Stimulated activated CD4-positive, alpha-beta T cell treated with anti-CD3 and anti-CD28 coated beads, TNF-alpha, amount 100 ng/mL, for 24 hours (primary cell): ENCODE results near the gene PKP1.

Source experiments
- DNase-seq, 3 experiments: peaks; one replicate each; pipeline ENCODE4 v3.0.0-alpha.2; 2020; ENCODE audit warnings: low read depth in 3 of 3

Gene PKP1

GRCh38 chr1:201350884-201351283, 67.6 kb downstream of the PKP1 start:
- DNase-seq: no peak

GRCh38 chr1:201351617-201352016, 68.3 kb downstream of the PKP1 start:
- DNase-seq: no peak

DNA sequence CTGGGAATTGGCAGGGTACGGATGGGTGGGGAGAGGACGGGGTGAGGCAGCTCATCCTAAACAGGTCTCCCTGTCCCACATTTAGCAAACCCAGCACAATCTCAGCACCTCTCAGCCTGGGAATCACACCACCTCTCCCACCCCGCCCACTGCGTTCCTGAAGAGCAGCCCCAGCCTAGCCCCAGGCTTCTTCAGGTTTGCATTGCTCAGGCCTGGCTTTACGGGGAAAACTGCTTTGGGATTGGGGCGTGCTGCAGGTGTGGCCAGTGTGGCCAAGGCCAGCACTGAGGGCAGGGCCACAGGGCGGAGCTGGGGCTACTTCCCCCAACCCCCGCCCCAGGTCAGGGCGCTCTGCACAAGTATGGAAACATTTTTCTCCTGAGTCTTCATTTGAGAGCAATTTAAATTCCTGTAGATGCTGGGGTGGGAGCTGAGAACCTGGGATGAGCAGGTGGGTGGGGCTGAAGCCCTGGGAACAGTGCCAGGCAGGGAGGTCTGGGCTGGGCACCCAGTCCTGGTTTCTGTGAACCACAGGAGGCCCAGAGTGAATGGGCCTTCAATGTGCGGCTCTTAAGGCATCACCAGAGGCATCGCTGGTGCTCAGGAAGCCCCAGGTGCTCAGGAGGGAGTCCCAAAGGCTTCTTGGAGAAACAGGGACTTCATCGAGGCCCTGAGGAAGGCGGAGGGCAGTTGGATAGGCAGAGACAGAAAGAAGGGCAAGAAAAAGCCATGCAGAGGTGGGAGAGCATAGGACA, 70.1 kb downstream of the PKP1 start:
- DNase-seq: no peak

DNA sequence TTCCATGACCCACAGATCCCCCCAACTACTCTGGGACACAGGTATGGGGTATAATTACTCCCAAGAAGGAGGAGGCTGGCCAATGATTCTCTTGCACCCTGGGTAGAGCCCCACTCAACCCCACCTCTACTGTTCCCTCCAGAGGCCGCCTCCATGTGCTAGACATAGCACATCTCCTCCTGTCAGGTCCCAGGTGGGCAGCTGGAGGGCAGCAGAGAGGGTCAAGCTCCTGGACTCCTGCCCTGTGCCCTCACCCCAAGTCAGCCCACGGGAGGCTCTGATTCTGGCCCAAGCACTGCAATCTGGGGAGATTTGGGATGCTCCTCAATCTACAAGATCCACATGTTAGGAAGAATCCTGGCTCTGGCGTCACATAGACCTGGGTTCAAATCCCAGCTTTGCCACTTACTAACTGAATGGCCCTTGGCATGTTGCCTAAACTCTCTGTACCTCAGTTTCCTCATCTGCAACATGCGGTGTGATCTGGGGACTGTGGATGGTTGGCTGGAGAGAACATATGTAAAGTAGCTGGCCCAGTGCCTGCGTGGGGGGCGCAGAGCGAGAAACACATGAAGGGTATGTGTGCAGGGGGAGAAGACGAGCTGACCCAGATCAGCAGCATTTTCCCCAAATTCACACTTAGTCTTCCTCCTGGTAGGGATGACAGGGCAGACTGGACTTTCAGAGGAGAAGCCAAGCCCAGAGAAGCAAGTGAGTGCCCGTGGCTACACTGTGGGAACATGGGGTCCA, 71.0 kb downstream of the PKP1 start:
- no peak for DNase-seq

DNA sequence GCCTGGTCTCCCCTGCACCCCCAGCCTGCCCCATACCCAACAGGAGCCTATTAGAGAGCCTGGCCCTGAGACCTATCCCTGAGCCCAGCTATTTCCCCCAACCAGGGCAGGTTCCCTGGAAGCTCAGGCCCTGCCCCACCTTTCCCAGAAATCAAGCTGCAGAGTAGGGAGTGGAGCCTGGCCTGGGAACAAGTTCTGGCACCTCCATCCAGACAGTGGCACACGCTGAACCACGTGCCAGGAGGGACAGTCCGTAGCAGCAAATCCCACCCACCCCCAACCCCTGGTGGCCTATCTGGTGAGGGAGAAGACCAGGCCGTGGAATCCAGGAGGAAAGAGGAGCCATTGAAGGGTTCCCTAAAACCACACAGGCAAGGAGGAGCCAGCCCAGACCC, 71.6 kb downstream of the PKP1 start:
- no peak for DNase-seq

DNA sequence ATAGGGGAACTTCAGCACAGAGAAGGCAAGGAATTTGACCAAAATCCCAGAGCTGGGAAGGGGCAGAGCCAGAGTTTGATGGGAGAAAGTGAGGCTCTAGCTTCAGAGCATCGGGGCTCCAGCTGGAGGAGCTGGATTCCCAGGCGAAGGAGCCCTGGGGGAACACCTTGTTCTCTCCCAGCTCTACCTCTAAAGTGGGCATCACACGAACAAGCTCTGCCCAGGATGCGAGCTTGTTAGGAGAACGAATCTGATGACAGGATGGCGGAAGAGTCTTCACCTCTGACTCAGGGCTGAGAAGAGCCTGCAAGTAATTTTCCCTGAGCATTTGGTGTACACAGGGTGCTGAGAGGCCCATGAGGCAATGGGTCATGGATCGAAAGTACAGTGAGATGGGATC, 72.2 kb downstream of the PKP1 start:
- no peak for DNase-seq

- no peak for DNase-seq
Measured at GRCh38 chr1:201356236-201356635, 72.9 kb downstream of the PKP1 start.

- no peak for DNase-seq
Measured at GRCh38 chr1:201356701-201357100, 73.4 kb downstream of the PKP1 start.

DNA sequence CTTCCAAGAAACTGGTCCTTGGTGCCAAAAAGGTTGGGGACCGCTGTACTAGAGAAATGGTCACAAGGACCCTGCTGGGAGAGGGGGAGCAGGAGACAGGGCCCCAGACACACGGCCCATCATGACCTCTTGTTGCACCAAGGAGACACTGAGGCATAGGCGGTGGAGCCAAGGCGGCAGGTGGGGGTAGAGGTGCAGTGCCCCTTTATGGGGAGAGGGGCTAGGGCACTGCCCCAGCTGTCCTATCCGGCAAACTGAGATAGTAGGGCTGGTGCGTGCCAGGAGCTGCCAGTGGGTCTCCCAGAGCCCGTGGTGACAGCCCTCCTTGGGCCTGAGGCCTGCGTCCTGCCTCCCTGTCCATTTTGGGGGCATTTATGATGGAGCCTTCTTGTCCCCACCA, 73.9 kb downstream of the PKP1 start:
- no peak for DNase-seq

DNA sequence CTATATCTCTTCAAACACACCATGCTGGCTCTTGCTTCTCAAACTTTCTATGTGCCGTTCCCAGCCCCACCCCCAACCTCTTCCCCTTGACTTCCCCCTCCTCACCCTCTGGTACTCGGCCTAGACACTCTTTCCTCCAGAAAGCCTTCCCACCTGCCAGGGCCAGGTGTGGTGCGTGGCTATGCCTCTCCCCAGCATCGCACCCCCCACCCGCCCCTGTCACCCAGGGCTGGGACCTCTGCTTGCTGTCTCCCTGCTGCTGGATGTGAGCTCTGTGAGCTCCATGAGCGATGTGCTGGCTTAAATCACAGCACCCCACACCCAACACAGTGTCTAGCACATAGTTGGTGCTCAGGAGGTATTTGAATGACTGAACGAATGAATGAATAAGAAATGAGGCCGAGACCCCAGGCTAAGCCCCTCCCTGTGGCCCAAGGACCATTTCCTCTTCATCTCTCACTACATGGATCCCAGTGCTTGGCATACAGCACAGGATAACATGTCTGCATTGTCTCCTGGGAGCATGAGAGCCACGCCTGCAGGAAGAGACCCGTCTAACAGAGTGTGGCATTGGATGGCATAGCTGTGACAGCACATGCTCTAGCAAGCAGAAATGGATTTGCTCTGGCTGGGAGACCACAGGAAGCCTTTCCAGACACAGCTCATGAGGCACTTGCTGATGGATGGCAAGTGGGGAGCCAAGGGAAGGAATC, 74.5 kb downstream of the PKP1 start:
- no peak for DNase-seq

DNA sequence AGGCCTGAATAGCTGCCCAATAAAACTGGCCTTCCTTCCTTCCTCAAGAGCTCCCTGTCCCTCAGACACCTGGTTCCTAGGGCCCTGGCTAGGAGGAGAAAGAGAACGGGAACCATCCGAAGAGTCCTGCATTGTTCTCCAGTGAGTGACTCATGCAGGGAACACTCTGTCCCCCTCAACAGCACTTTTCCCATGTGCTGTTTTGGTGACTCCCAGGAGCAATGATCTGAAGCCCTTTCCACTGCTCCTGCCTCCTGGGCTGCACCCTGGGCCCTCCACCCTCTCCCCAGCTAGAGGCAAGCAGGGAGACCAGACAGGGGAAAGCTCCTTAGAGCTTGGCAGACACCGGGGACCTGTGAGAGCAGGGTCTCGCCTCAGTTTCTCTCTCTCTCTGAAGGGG, 75.3 kb downstream of the PKP1 start:
- no peak for DNase-seq

GRCh38 chr1:201359031-201359872, 75.9 kb downstream of the PKP1 start:
- DNase-seq: no peak

GRCh38 chr1:201359873-201360210, 76.5 kb downstream of the PKP1 start:
- no peak for DNase-seq

DNA sequence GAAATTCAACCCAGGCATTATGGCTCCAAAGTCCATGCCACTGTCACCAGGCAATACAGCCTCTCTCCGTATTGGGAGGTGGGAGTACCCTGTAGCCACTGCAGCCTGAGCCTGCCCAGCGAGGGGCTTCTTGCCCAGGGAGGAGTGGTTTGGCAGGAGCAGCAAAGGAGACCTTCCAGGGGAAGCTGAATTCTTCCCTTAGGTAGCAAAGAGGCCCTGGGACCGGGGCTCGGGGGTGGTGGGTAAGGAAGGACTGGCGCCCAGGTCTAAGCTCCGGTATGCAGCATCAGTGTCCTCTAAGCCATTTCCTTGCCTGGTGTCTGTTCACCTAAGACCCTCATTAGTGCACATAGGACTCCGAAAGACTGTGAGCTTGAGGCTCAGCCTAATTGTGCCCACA, 77.2 kb downstream of the PKP1 start:
- no peak for DNase-seq

GRCh38 chr1:201360901-201361651, 77.8 kb downstream of the PKP1 start:
- no peak for DNase-seq

DNA sequence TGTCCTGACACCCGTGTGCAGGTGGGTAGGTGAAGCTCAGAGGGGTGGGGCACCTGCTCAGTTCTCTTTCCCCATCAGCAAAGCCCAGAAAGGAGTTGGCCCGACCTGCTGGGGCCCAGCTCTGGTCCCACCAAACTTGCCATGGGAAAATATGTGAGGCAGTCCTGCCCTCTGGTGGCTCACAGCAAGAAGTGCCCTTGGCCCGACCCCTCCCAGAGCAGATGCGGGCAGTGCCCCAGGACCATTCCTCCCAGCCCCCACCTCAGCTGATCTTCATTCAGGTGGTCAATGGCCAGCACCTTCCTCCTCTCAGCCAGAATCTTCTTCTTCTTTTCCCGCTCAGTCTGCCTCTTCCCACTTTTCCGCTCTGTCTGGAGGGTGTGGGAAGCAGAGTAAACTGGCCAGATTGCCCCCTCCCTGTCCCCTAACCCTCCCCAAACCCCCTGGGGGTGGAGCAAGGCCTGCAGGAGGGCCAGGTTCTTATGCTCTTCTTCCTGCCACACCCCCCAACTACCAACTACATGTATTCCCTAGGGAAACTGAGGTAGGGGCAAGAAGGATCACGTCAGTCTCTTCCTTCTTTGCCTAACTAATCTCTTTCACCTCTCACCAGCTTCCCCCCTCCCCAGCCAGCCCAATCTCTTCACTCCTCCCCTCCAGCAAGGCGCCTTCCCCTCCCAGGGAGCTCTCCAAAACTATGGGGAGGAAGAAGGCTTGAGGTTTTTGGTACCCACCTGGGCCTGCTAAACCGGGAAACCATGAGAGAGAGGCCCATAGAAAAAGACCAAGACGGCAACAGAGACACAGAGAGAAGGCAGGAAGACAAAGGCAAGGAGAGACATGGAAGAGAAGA, 78.6 kb downstream of the PKP1 start:
- peak in 1 of 3 experiments; percentile 22 for DNase-seq

GRCh38 chr1:201362906-201363305, 79.6 kb downstream of the PKP1 start:
- DNase-seq: no peak

GRCh38 chr1:201363467-201363866, 80.2 kb downstream of the PKP1 start:
- DNase-seq: no peak

GRCh38 chr1:201364808-201365105, 81.5 kb downstream of the PKP1 start:
- no peak for DNase-seq

- no peak for DNase-seq
Measured at GRCh38 chr1:201365251-201365650, 81.9 kb downstream of the PKP1 start.

GRCh38 chr1:201366696-201367095, 83.4 kb downstream of the PKP1 start:
- DNase-seq: no peak
